Measurements from ENCODE around the gene PERM1.
A peak's percentile ranks its signal among the peaks of the same experiment; 100 is the strongest.
"Not testable (repeated sequence)": the region's sequence is repeated elsewhere in the genome, so short reads cannot be mapped to it uniquely, and the experiment has no call there.

PERM1 gene

DNA sequence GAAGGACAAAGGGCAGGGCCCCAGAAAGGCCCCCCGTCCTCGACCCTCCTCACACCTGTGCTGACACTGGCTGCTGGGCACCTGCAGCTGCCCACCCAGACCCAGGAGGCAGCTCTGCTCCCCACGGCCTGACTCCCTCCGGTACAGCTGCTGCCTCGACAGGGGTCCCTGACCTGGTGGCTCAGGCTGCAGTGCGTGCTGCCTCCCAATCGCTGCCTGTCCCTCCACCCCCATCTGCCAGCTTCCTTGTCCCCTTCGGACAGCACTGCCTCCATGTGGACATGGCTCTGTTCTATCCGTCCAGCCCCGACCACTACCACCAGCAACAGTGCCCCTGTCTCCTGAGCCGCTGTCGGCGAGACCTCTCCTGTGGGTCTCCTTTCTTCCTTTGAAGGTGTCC lies 27.0 kb downstream of the PERM1 start:
- no peaks in the 10 kb centered on the region for H3K27me3 Mint-ChIP-seq
- no peak overlapping the region for H3K4me3 Mint-ChIP-seq
- no peak overlapping the region for H3K27ac Mint-ChIP-seq

DNA sequence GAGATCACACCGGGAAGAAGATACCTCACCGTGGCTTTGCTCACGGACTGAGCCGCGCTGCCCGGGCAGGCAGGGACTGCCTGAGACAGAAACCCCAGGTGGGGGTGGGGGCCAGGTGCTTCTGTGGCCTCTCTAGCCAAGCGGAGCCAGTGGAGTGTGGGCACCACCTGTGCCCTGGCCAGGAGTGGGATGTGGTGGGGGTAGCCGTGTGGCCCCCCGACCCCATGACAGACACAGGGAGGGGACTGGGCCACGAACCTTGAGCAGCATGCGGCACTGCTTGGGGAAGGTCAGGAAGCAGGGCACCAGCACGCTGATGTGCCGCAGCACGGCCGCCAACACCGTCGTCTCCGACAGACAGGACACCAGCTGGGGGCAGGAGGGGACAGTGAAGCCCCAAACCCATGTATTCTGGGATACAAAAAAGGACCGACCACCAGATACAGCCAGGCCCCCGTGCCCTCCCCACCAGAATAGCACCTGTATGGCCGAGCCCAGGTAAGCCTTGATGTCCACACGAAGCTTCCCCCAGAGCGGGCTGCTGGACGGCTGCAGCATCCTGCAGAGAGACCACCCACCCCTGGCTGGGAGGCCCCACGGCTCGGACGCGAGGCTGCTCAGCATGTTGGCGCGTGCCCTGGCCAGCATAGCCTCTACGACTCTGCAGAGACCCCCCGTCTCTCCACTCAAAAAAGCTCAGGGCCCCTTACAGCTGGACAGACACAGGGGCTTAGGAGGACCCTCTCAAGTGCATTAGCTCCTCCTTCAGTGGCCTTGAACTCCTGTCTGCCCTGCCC lies 28.2 kb downstream of the PERM1 start:
- Mint-ChIP-seq H3K27ac (no peak overlapping the region), H3K4me1 (peaks cover 13% of the 10 kb centered on the region), H3K4me3 (no peak overlapping the region), H3K36me3 (peaks cover 21% of the 10 kb centered on the region), H3K9me3 (no peaks in the 10 kb centered on the region), H3K27me3 (no peaks in the 10 kb centered on the region)

More for the DNA sequence above, 27.0 kb downstream of the PERM1 start:
- H3K36me3 Mint-ChIP-seq, result peaks cover 20% of the 10 kb centered on the region
- peaks cover 13% of the 10 kb centered on the region for H3K4me1 Mint-ChIP-seq
- H3K9me3 Mint-ChIP-seq, result no peaks in the 10 kb centered on the region

DNA sequence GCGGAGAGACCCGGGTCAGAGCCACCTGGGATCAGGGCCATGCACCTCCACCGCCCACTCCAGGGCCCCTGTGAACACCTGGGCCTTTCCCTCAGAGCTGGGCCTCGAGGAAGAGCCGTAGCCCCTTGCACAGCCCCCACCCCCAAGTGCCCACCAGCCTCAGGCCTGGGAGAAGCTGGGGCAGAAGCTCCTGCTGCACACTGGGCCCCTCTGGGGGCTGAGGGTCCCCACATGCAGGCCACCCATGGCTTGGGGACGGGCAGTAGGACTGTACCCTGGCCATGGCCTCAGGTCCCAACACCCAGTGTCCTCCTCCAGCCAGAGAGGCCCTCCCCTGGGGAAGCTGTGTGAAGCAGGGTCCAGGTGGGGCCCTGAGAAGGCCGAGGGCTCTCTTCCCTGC lies 29.3 kb downstream of the PERM1 start:
- H3K27ac Mint-ChIP-seq, result no peak overlapping the region
- no peaks in the 10 kb centered on the region for H3K9me3 Mint-ChIP-seq
- no peak overlapping the region for H3K4me3 Mint-ChIP-seq
- H3K36me3 Mint-ChIP-seq, result peaks cover 18% of the 10 kb centered on the region
- H3K27me3 Mint-ChIP-seq, result no peaks in the 10 kb centered on the region
- peaks cover 4% of the 10 kb centered on the region for H3K4me1 Mint-ChIP-seq

DNA sequence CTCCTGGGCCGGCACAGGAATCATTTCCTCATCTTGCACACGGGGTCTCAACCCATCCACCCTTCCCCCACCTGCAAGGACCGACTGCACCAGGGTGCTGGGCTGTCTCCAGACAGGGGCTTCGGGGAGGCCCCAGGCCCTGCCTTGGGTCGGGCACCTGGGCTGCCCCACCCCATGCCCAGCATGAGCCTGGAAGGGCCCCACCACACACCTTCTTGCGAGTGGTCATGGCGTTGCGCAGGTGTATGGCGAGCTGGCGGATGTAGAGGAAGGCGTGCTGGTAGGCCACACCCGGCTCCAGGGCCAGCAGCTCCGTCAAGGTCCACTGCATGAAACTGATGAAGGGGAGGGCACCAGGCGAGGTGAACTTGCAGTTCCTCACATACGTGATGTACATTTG lies 29.7 kb downstream of the PERM1 start:
- H3K27ac Mint-ChIP-seq, result no peak overlapping the region
- no peaks in the 10 kb centered on the region for H3K27me3 Mint-ChIP-seq
- no peak overlapping the region for H3K4me3 Mint-ChIP-seq
- no peaks in the 10 kb centered on the region for H3K9me3 Mint-ChIP-seq
- peaks cover 17% of the 10 kb centered on the region for H3K36me3 Mint-ChIP-seq
- H3K4me1 Mint-ChIP-seq, result peaks cover under 1% of the 10 kb centered on the region

GRCh38 chr1:951364-951763 lies 30.5 kb downstream of the PERM1 start:
- Mint-ChIP-seq H3K4me3 (no peak overlapping the region), H3K27me3 (no peaks in the 10 kb centered on the region), H3K9me3 (no peaks in the 10 kb centered on the region), H3K4me1 (no peaks in the 10 kb centered on the region), H3K36me3 (peaks cover 17% of the 10 kb centered on the region), H3K27ac (no peak overlapping the region)

DNA sequence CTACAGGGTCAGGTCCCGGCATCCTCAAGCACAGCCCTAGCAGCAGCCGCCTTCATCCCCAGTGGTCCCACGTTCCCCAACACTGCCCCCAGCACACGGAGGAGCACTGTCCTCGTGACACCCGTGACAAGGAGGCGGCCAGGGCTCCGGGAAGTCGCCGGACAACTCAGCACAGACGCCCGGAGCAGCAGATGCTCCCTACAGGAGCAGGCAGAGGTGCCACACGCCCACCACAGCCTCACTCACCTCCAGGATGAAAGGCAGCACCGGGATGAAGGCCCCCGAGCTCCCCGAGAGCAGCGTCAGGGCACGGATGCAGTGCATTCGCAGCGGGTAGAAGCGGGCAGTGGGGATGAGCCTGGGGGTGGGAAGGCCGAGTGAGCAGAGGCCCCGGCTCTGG lies 31.0 kb downstream of the PERM1 start:
- H3K36me3 Mint-ChIP-seq, result peaks cover 17% of the 10 kb centered on the region
- no peak overlapping the region for H3K27ac Mint-ChIP-seq
- H3K9me3 Mint-ChIP-seq, result no peaks in the 10 kb centered on the region

DNA sequence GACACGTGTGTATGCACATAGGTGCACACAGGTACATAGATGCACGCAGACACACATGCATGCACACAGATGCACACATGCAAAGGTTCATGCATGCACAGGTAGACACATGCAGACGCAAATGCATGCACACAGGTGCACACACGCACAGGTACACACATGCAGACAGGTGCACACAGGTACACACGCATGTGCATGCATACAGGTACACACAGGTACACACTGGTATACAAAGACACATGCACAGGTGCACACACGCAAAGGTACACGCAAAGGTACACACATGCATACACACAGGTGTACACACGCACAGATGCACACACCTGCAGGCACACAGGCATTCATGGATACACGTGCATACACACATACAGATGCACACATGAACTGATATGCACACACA lies 31.6 kb downstream of the PERM1 start:
- Mint-ChIP-seq H3K4me3 (no peak overlapping the region), H3K27ac (no peak overlapping the region), H3K9me3 (no peaks in the 10 kb centered on the region), H3K36me3 (peaks cover 15% of the 10 kb centered on the region), H3K27me3 (no peaks in the 10 kb centered on the region), H3K4me1 (no peaks in the 10 kb centered on the region)

More for the DNA sequence above, 31.0 kb downstream of the PERM1 start:
- Mint-ChIP-seq H3K4me1 (no peaks in the 10 kb centered on the region), H3K4me3 (no peak overlapping the region), H3K27me3 (no peaks in the 10 kb centered on the region)

DNA sequence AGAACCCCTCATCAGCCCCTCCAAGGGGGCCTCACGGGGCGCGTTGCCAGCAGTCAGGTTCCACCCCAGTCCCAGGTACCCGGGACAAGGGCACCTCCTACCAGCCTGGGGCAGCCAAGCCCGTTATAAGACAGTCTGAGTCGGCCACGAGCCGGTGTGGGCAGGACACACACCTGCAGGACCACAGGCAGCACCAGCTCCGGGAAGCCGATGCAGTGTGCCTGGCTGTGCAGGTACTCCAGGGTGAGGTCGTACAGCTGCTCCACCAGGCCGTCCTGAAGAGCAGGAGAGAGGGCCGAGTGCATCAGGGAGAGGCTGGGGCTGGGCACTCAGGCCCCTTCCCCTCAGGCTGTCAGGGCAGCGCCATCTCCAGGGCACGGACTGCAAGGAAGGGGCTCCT lies 33.9 kb downstream of the PERM1 start:
- Mint-ChIP-seq H3K36me3 (peaks cover 11% of the 10 kb centered on the region), H3K27ac (no peak overlapping the region)

DNA sequence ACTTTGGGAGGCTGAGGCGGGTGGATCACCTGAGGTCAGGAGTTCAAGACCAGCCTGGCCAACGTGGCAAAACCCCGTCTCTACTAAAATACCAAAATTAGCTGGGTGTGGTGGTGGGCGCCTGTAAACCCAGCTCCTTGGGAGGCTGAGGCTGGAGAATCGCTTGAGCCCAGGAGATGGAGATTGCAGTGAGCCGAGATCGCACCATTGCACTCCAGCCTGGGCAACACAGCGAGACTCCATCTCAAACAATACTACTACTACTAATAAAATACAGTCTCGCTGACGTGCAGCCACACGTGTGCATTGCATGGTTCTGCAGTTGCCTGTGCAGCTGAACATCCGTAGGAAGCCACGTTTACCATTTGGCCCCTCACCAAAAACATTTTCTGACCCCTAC lies 35.1 kb downstream of the PERM1 start:
- H3K36me3 Mint-ChIP-seq, result peaks cover 11% of the 10 kb centered on the region
- H3K27me3 Mint-ChIP-seq, H3K27ac Mint-ChIP-seq, H3K9me3 Mint-ChIP-seq, H3K4me3 Mint-ChIP-seq, H3K4me1 Mint-ChIP-seq: not testable (repeated sequence)

More for the DNA sequence above, 33.9 kb downstream of the PERM1 start:
- H3K4me1 Mint-ChIP-seq, result no peaks in the 10 kb centered on the region
- no peaks in the 10 kb centered on the region for H3K27me3 Mint-ChIP-seq
- H3K4me3 Mint-ChIP-seq, result no peak overlapping the region
- no peaks in the 10 kb centered on the region for H3K9me3 Mint-ChIP-seq

GRCh38 chr1:945688-946556 lies 36.0 kb downstream of the PERM1 start:
- Mint-ChIP-seq H3K36me3 (peaks cover 7% of the 10 kb centered on the region), H3K9me3 (no peaks in the 10 kb centered on the region), H3K27ac (no peak overlapping the region), H3K27me3 (peaks cover 2% of the 10 kb centered on the region), H3K4me3 (no peak overlapping the region), H3K4me1 (peaks cover 5% of the 10 kb centered on the region)

- Mint-ChIP-seq H3K36me3 (peaks cover 6% of the 10 kb centered on the region), H3K27ac (no peak overlapping the region), H3K9me3 (no peaks in the 10 kb centered on the region), H3K4me1 (peaks cover 5% of the 10 kb centered on the region), H3K27me3 (peaks cover 5% of the 10 kb centered on the region), H3K4me3 (no peak overlapping the region)
Measured at GRCh38 chr1:944341-945325, 37.3 kb downstream of the PERM1 start.

DNA sequence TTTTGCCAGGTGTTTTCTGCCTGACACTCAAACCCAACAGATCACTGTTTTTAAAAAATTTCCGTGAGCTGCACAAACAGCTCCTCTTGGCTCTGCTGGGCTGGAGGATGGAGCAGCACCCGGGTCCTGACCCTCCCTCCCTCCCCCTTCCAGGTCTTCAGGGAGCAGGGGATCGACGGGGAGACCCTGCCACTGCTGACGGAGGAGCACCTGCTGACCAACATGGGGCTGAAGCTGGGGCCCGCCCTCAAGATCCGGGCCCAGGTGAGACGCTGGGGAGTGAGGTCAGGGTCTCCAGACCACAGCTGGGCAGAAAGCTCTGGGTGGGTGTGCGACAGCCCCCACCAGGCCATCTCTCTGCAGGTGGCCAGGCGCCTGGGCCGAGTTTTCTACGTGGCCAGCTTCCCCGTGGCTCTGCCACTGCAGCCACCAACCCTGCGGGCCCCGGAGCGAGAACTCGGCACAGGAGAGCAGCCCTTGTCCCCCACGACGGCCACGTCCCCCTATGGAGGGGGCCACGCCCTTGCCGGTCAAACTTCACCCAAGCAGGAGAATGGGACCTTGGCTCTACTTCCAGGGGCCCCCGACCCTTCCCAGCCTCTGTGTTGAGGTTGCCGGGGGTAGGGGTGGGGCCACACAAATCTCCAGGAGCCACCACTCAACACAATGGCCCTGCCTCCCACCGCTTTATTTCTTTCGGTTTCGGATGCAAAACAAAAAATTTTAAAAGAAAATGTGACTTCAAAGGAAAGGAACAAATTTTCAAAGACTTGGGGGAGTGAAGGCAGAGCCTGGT lies 38.1 kb downstream of the PERM1 start:
- Mint-ChIP-seq H3K27me3 (peaks cover 8% of the 10 kb centered on the region), H3K36me3 (peaks cover 5% of the 10 kb centered on the region), H3K4me3 (no peak overlapping the region), H3K27ac (no peak overlapping the region), H3K9me3 (no peaks in the 10 kb centered on the region), H3K4me1 (peaks cover 5% of the 10 kb centered on the region)

- no peak overlapping the region for H3K27ac Mint-ChIP-seq
- H3K36me3 Mint-ChIP-seq, result peaks cover 4% of the 10 kb centered on the region
- H3K4me3 Mint-ChIP-seq, result peak overlapping the region; percentile 39
- H3K4me1 Mint-ChIP-seq, result peaks cover 5% of the 10 kb centered on the region
- H3K27me3 Mint-ChIP-seq, result peaks cover 8% of the 10 kb centered on the region
- no peaks in the 10 kb centered on the region for H3K9me3 Mint-ChIP-seq
Measured at GRCh38 chr1:942864-943533, 38.9 kb downstream of the PERM1 start.

DNA sequence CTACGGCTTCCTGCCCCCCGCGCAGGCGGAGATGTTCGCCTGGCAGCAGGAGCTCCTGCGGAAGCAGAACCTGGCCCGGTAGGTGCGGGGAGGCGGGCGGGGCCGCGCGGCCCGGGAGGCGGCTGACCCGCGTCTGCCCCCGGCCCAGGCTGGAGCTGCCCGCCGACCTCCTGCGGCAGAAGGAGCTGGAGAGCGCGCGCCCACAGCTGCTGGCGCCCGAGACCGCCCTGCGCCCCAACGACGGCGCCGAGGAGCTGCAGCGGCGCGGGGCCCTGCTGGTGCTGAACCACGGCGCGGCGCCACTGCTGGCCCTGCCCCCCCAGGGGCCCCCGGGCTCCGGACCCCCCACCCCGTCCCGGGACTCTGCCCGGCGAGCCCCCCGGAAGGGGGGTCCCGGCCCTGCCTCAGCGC lies 39.5 kb downstream of the PERM1 start:
- Mint-ChIP-seq H3K9me3 (no peaks in the 10 kb centered on the region), H3K4me3 (no peak overlapping the region), H3K27me3 (peaks cover 11% of the 10 kb centered on the region), H3K27ac (no peak overlapping the region), H3K4me1 (peaks cover 5% of the 10 kb centered on the region), H3K36me3 (peaks cover 4% of the 10 kb centered on the region)
